ENCODE data around the gene SIAH1.
"Not testable (repeated sequence)": the region's sequence is repeated elsewhere in the genome, so short reads cannot be mapped to it uniquely, and the experiment has no call there.

The SIAH1 gene

GRCh38 chr16:48332978-48333377 lies 52.2 kb downstream of the SIAH1 start:
- no peak for DNase-seq (ENCODE audit: low read depth in 2 of 2)

- DNase-seq (ENCODE audit: low read depth in 2 of 2): no peak
Observed at GRCh38 chr16:48330841-48331192, 54.4 kb downstream of the SIAH1 start.

DNA sequence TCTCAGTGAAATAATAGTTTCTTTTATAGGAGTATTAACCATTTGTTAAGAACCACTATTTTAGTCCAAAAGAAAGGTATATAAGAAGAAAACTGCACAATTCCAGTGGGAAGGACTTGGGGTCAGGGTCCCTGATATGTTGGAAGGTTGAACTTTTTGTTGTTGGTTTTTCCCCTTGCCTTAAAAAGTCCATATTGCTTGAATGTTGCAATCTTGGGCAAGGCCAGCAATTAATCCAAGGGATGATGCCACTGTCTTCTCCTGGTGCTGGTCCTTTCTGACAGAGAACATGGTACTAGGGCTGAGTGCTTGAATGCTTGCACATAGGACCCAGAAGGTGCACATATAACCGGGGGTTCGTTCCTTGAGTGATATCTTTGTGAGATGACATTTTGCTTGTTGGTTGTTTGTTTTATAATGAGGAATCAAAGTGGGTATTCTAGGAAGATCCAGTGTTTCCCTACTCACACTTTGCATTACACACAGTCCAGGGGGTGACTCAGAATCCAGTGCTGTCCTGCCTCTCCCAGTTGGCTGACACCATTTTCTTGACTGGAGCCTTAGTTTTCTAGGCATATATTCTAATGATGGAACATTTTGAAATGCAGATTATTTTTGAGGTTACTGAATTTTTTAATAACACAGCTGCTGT lies 54.9 kb downstream of the SIAH1 start:
- DNase-seq (ENCODE audit: low read depth in 2 of 2): no peak

- no peak for DNase-seq (ENCODE audit: low read depth in 2 of 2)
Observed at GRCh38 chr16:48329138-48329537, 56.1 kb downstream of the SIAH1 start.

GRCh38 chr16:48326915-48327314 lies 58.3 kb downstream of the SIAH1 start:
- DNase-seq (ENCODE audit: low read depth in 2 of 2): no peak

DNA sequence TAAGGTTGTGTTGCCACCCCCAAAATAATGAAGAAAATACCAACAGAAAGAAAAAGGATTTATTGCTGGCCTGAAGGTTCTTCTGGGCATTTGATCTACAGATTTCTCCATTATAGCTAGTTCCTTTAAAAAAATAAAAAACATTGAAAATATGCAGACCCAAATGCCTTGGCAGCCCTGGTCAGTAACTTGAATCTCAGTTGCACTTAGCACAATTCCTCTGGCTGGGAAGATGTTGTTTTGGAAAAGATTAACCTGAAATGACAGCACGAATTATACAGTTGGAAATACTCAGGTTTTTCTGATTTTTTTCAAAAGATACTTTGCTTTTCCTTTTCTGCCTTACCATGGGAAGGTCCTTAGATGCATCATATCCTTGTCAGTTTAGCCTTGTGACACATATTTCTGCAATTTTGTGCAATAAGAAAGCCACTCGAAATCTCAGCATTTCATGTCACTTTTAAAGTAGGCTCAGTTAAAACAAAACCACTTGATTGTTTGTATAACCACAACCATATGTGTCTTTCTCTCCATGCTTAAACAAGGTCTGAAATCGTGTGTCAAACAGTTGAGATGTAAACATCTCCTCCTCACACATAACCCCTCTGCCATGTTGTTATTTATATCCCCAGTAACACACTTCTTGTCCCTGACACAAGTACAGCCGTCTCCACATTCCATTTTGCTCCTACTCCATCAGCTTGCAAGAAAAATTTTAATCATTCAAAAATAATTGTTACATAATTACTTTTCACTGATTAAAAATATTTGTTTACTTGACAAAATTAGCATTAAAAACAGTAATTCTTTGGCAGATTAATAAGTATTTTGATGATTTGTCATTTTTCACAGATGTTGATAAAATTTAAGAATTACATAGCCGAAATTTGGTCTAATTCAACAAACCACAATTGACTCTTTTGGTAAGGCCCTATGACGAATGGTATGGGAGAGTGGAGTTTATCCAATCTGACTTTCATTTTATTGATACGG lies 61.1 kb downstream of the SIAH1 start:
- DNase-seq (ENCODE audit: low read depth in 2 of 2): no peak

- no peak for DNase-seq (ENCODE audit: low read depth in 2 of 2)
Observed at GRCh38 chr16:48321317-48322036, 63.7 kb downstream of the SIAH1 start.

GRCh38 chr16:48318630-48319029 lies 66.6 kb downstream of the SIAH1 start:
- no peak for DNase-seq (ENCODE audit: low read depth in 2 of 2)

- peak in 1 of 2 donors; percentile 9 for DNase-seq (ENCODE audit: low read depth in 2 of 2)
Observed at GRCh38 chr16:48317614-48318315, 67.4 kb downstream of the SIAH1 start.

GRCh38 chr16:48317026-48317425 lies 68.2 kb downstream of the SIAH1 start:
- no peak for DNase-seq (ENCODE audit: low read depth in 2 of 2)

GRCh38 chr16:48313905-48314304 lies 71.3 kb downstream of the SIAH1 start:
- not testable (repeated sequence) for DNase-seq (ENCODE audit: low read depth in 2 of 2)

DNA sequence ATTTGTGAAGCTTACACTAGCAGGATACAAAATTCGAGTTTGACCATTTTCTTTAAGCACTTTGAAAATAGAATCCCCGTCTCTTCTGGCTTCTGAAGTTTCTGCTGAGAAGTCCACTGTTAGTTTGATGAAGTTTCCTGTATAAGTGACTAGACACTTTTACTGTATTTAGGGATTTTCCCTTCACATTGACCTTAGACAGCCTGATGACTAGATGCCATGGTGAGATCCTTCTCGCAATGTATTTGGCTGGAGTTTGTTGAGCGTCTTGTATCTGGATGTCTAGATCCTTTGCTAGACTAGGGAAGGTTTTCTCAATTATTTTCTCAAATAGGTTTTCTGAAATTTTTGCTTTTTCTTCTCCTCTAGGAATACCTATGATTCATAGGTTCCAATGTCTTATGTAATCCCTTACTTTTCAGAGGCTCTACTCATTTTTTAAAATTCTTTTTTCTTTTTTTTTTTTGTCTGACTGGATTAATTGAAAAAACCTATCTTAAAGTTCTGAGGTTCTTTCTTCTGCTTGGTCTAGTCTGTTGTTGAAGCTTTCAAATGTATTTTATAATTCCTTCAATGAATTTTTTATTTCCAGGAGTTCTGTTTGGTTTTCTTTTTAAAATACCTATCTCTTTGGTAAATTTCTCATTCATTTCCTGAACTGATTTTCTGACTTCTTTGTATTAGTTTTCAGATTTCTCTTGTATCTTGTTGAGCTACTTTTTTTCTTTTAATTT lies 74.1 kb downstream of the SIAH1 start:
- no peak for DNase-seq (ENCODE audit: low read depth in 2 of 2)

Measured in stimulated activated CD8-positive, alpha-beta memory T cell treated with anti-CD3 and anti-CD28 coated beads, Interleukin-15, amount 100 ng/mL, for 48 hours (primary cell).